Endothelial cell of umbilical vein (primary cell): ENCODE results near the gene VBP1.

Experiments used
- EZH2 ChIP-seq: IDR thresholded peaks from 2 replicates; pipeline ENCODE4 v1.6.1; 2012; ENCODE audit warnings: borderline replicate concordance, low read depth, mild to moderate bottlenecking, moderate library complexity, low read length, inconsistent platforms; ENCODE audit not compliant: severe bottlenecking
- GATA2 ChIP-seq: IDR thresholded peaks from 2 replicates; pipeline ENCODE4 v1.7.0; 2011; ENCODE audit warnings: low read depth, mild to moderate bottlenecking, moderate library complexity, mixed read lengths, low read length; ENCODE audit not compliant: insufficient read length, insufficient read depth
- MAX ChIP-seq: IDR thresholded peaks from 2 replicates; pipeline ENCODE4 v1.6.1; 2011; ENCODE audit not compliant: insufficient read depth, insufficient read length
- MYC ChIP-seq: IDR thresholded peaks from one replicate; pipeline ENCODE4 v1.6.1; 2011; ENCODE audit warnings: mild to moderate bottlenecking, low read depth, low read length
- POLR2A ChIP-seq: IDR thresholded peaks from 2 replicates; pipeline ENCODE4 v1.6.1; 2012; ENCODE audit warnings: low read depth, mild to moderate bottlenecking, control low read depth, low read length
- POLR2AphosphoS5 ChIP-seq: IDR thresholded peaks from 2 replicates; pipeline ENCODE4 v1.6.1; 2012; ENCODE audit warnings: low read depth, mild to moderate bottlenecking, control low read depth, low read length, moderate library complexity; ENCODE audit not compliant: insufficient read depth
- TF ChIP-seq, protein P1 (sequence below), 2 donors: IDR thresholded peaks; 1 replicate in 1 of 2; 2 replicates in 1 of 2; pipeline ENCODE4 v1.5.1; 2011; ENCODE audit warnings: low read length in 2 of 2, mild to moderate bottlenecking in 2 of 2, moderate library complexity in 2 of 2, control low read depth in 1 of 2, inconsistent platforms in 1 of 2, low read depth in 1 of 2; ENCODE audit not compliant: insufficient read depth in 1 of 2; ENCODE audit errors: extremely low read depth in 1 of 2

- TF ChIP-seq POLR2AphosphoS5 = no peak
- TF ChIP-seq, protein P1, sequence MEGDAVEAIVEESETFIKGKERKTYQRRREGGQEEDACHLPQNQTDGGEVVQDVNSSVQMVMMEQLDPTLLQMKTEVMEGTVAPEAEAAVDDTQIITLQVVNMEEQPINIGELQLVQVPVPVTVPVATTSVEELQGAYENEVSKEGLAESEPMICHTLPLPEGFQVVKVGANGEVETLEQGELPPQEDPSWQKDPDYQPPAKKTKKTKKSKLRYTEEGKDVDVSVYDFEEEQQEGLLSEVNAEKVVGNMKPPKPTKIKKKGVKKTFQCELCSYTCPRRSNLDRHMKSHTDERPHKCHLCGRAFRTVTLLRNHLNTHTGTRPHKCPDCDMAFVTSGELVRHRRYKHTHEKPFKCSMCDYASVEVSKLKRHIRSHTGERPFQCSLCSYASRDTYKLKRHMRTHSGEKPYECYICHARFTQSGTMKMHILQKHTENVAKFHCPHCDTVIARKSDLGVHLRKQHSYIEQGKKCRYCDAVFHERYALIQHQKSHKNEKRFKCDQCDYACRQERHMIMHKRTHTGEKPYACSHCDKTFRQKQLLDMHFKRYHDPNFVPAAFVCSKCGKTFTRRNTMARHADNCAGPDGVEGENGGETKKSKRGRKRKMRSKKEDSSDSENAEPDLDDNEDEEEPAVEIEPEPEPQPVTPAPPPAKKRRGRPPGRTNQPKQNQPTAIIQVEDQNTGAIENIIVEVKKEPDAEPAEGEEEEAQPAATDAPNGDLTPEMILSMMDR (IDR thresholded peaks at IDR 0.05; ENCODE audit: extremely low read depth in 1 of 2, insufficient read depth in 1 of 2, low read depth in 1 of 2, low read length in 2 of 2) = no peak
- no peak for TF ChIP-seq POLR2A
- no peak for TF ChIP-seq EZH2
- TF ChIP-seq MAX = no peak
- no peak for TF ChIP-seq MYC
- no peak for TF ChIP-seq GATA2
Observed at GRCh38 chrX:155211208-155211607, 5.1 kb upstream of the VBP1 start.
